ENCODE results near the gene ATRAID. TPM values are rescaled to one million over a fixed set of nuclear protein-coding genes. Genes with fewer than 3 reads are reported as not detected.

Gene ATRAID
- total and polyA plus RNA-seq, 2 donors (not counting 3 experiments of a cell fraction or from before 2014, with no cell fraction given), result 84.3 to 283 TPM

DNA sequence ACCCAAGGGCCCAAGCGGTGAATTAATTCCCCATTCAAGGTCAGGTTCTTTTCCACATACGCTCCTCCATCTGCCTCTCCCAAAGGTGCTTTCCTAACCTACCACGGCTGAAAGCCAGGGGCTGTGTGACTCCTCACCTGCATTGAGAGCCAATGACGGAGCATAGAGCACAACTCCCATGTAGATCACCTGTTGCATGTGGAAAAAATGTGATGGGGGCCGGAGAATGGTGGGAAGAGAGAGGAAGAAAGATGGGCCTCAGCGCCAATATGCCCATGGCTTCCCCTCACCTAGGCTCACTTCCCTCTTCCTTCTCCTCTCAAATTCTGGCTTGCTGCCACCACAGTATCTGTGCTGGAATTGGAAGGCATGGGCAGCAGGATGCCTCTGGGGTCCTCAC is 5.5 kb upstream of the ATRAID start:
- no peak overlapping the region for H3K4me3 ChIP-seq (replicated peaks in 1 of 3; ENCODE audit: insufficient read depth in 1 of 3, low read depth in 1 of 3, low read length in 3 of 3)
- POLR2A ChIA-PET, result no interaction called here
- H2AFZ ChIP-seq (ENCODE audit: low read depth, low read length), result no peak overlapping the region
- CTCF ChIA-PET, result no interaction called here
- peaks cover 5% of the 10 kb centered on the region for H3K4me1 ChIP-seq (ENCODE audit: control insufficient read depth, extremely low read depth, insufficient read depth, low read length)
- peaks cover 13% of the 10 kb centered on the region for H3K79me2 ChIP-seq (ENCODE audit: control insufficient read depth, insufficient read depth, low read length)
- H3K9ac ChIP-seq (replicated peaks; ENCODE audit: extremely low read depth, insufficient read depth, low read length), result no peak overlapping the region
- no peak overlapping the region for H3K27ac ChIP-seq (ENCODE audit: insufficient read depth, low read depth, low read length)
- intact Hi-C loops (cut with micrococcal nuclease), result no loop called here
- no peaks in the 10 kb centered on the region for H4K20me1 ChIP-seq (replicated peaks; ENCODE audit: control insufficient read depth, extremely low read depth, insufficient read depth, low read length)
- no peak for DNase-seq (ENCODE audit: low read depth, low spot score)
- no peak for TF ChIP-seq POLR2A (IDR thresholded peaks at IDR 0.05; ENCODE audit: low read depth, low read length)
- TF ChIP-seq EZH2 (IDR thresholded peaks at IDR 0.05; ENCODE audit: borderline replicate concordance, low read depth, low read length, severe bottlenecking), result no peak
- TF ChIP-seq, protein P1, sequence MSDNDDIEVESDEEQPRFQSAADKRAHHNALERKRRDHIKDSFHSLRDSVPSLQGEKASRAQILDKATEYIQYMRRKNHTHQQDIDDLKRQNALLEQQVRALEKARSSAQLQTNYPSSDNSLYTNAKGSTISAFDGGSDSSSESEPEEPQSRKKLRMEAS (IDR thresholded peaks at IDR 0.05; ENCODE audit: insufficient read depth, insufficient read length), result no peak
- TF ChIP-seq MYC (IDR thresholded peaks at IDR 0.05; ENCODE audit: low read depth, low read length), result no peak
- no peak for TF ChIP-seq GATA2 (IDR thresholded peaks at IDR 0.05; ENCODE audit: insufficient read depth, insufficient read length, low read depth, low read length)
- TF ChIP-seq FOS (IDR thresholded peaks at IDR 0.05; ENCODE audit: borderline replicate concordance, insufficient read depth, low read length), result no peak
- TF ChIP-seq, protein P2, sequence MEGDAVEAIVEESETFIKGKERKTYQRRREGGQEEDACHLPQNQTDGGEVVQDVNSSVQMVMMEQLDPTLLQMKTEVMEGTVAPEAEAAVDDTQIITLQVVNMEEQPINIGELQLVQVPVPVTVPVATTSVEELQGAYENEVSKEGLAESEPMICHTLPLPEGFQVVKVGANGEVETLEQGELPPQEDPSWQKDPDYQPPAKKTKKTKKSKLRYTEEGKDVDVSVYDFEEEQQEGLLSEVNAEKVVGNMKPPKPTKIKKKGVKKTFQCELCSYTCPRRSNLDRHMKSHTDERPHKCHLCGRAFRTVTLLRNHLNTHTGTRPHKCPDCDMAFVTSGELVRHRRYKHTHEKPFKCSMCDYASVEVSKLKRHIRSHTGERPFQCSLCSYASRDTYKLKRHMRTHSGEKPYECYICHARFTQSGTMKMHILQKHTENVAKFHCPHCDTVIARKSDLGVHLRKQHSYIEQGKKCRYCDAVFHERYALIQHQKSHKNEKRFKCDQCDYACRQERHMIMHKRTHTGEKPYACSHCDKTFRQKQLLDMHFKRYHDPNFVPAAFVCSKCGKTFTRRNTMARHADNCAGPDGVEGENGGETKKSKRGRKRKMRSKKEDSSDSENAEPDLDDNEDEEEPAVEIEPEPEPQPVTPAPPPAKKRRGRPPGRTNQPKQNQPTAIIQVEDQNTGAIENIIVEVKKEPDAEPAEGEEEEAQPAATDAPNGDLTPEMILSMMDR (IDR thresholded peaks at IDR 0.05; ENCODE audit: extremely low read depth in 1 of 2, insufficient read depth in 1 of 2, low read depth in 1 of 2, low read length in 2 of 2), result no peak
- no peak for TF ChIP-seq JUN (IDR thresholded peaks at IDR 0.05; ENCODE audit: borderline replicate concordance, insufficient read depth, insufficient read length, low read depth)
- no peak for TF ChIP-seq POLR2AphosphoS5 (IDR thresholded peaks at IDR 0.05; ENCODE audit: insufficient read depth, low read depth, low read length)
- no peak for FAIRE-seq
- H3K4me2 ChIP-seq (ENCODE audit: insufficient read depth, low read length), result no peak overlapping the region
- no TSS peak for BruUV-seq (replicated peaks)
- H3K36me3 ChIP-seq (ENCODE audit: control insufficient read depth in 2 of 2, extremely low read depth in 1 of 2, insufficient read depth in 2 of 2, low read length in 2 of 2), result peaks cover 37 to 48% of the 10 kb centered on the region in 2 experiments
- dilution Hi-C loops (cut with MboI; ENCODE audit: extremely low pct_ligation_motif_present, low sequenced_read_pairs), result no loop called here
- no peaks in the 10 kb centered on the region for H3K27me3 ChIP-seq (ENCODE audit: control insufficient read depth in 2 of 2, insufficient read depth in 2 of 2, low read length in 2 of 2)
- no peaks in the 10 kb centered on the region for H3K9me1 ChIP-seq (replicated peaks; ENCODE audit: control insufficient read depth, extremely low read depth, insufficient read depth, low read length)
- H3K9me3 ChIP-seq (replicated peaks; ENCODE audit: control insufficient read depth, insufficient read depth, low read length), result no peaks in the 10 kb centered on the region

Measured in endothelial cell of umbilical vein (primary cell).